HepG2 (cell line): Measurements from ENCODE around the gene TMEM236. TPM values are rescaled to one million over a fixed set of nuclear protein-coding genes. Genes with fewer than 3 reads are reported as not detected.

Experiments used
- ATAC-seq: fragments of 200-7000 bp; cut with Tn5 transposase; 3 replicates; pipeline ENCODE4 v1.9.1; 2020; ENCODE audit warnings: mild to moderate bottlenecking, moderate library complexity
- BruUV-seq: library from RNA; stranded (reverse); fragments of 400-500 nt; replicated peaks from 2 replicates; lab custom pipeline; 2021; lab: Mats Ljungman, UMichigan
- CTCF ChIA-PET: fragments of 300-600 bp; formaldehyde crosslinking; extraction: SDS; loops from one replicate; lab custom pipeline; 2021; ENCODE audit warnings: low total read pairs, inconsistent platforms, low intra/inter-chr PET ratio; lab: Yijun Ruan, JAX
- POLR2A ChIA-PET: fragments of 350-600 bp; sonication (Branson Sonifier 250); formaldehyde crosslinking; loops from one replicate; lab custom pipeline; 2020; ENCODE audit warnings: antibody characterized with exemption, inconsistent platforms; lab: Yijun Ruan, JAX
- DNase-seq: peaks from one replicate; pipeline ENCODE4 v3.0.0-alpha.2; 2015; ENCODE audit warnings: low spot score
- FAIRE-seq: peaks from 3 replicates; lab custom pipeline; 2011; peaks lifted over from hg19 to GRCh38; lab: Jason Lieb, UNC
- H2AFZ ChIP-seq: one replicate; pipeline ENCODE4 v1.6.1; 2011; ENCODE audit warnings: low read length, inconsistent platforms
- H3K27ac ChIP-seq: fragments of 300-600 bp; 3 replicates; pipeline ENCODE4 v1.8.0; 2011; ENCODE audit warnings: mixed run types, mild to moderate bottlenecking, mixed read lengths, low read length, inconsistent platforms; ENCODE audit not compliant: insufficient read depth; ENCODE audit errors: extremely low read length
- H3K27me3 ChIP-seq, 2 experiments: fragments of 200-600 bp in 1 of 2; 2 replicates in 1 of 2; 3 replicates in 1 of 2; pipeline versions ENCODE4 v1.6.0 to v1.8.0; 2011; ENCODE audit warnings: low read length in 2 of 2, mild to moderate bottlenecking in 2 of 2, moderate library complexity in 2 of 2, inconsistent platforms in 1 of 2; ENCODE audit not compliant: insufficient read depth in 2 of 2, control insufficient read depth in 1 of 2
- H3K36me3 ChIP-seq, 2 experiments: fragments of 200-600 bp in 1 of 2; replicated peaks in 1 of 2; 2 replicates in 1 of 2; 3 replicates in 1 of 2; pipeline versions ENCODE4 v1.5.1 to v1.8.0; 2011; ENCODE audit warnings: low read length in 2 of 2, inconsistent platforms in 1 of 2; ENCODE audit not compliant: insufficient read depth in 2 of 2, control insufficient read depth in 1 of 2
- H3K4me1 ChIP-seq: 2 replicates; pipeline ENCODE4 v1.5.1; 2012; ENCODE audit warnings: low read length, inconsistent platforms; ENCODE audit not compliant: insufficient read depth
- H3K4me2 ChIP-seq: 2 replicates; pipeline ENCODE4 v1.6.0; 2011; ENCODE audit warnings: low read depth, low read length, inconsistent platforms
- H3K4me3 ChIP-seq, 3 experiments: fragments of 200-600 bp in 1 of 3; sonication (generic), shearing (Covaris generic) in 1 of 3; replicated peaks in 1 of 3; 2 replicates each; pipeline ENCODE4 v1.5.1; 2011 to 2016; ENCODE audit warnings: low read length in 3 of 3, inconsistent platforms in 2 of 3, low read depth in 2 of 3, mild to moderate bottlenecking in 2 of 3, control low read depth in 1 of 3, mixed read lengths in 1 of 3; ENCODE audit not compliant: insufficient read depth in 1 of 3
- H3K79me2 ChIP-seq: one replicate; pipeline ENCODE4 v1.6.1; 2011; ENCODE audit warnings: low read length, inconsistent platforms; ENCODE audit not compliant: insufficient read depth
- H3K9ac ChIP-seq: 2 replicates; pipeline ENCODE4 v1.6.0; 2011; ENCODE audit warnings: mild to moderate bottlenecking, low read depth, low read length, inconsistent platforms; ENCODE audit not compliant: insufficient read depth
- H3K9me3 ChIP-seq: 2 replicates; pipeline ENCODE4 v1.5.1; 2012; ENCODE audit warnings: mild to moderate bottlenecking, low read length
- H4K20me1 ChIP-seq: 2 replicates; pipeline ENCODE4 v1.6.0; 2011; ENCODE audit warnings: inconsistent platforms, mild to moderate bottlenecking, low read length, moderate library complexity; ENCODE audit not compliant: insufficient read depth
- CCAR2 ChIP-seq: fragments of 200-400 bp; formaldehyde crosslinking; optimal IDR thresholded peaks from 2 replicates; pipeline ENCODE3; 2018; ENCODE audit warnings: low read depth, mild to moderate bottlenecking, low read length, moderate library complexity
- FOXO1 ChIP-seq: sonication (generic); formaldehyde crosslinking; IDR thresholded peaks from 2 replicates; pipeline ENCODE4 v1.4.0; 2020; ENCODE audit warnings: missing genetic modification reagents
- MXD4 ChIP-seq: IDR thresholded peaks from 2 replicates; pipeline ENCODE4 v1.6.1; 2016; ENCODE audit warnings: mild to moderate bottlenecking, missing biosample characterization, missing genetic modification reagents
- ZNF432 ChIP-seq: sonication (generic); formaldehyde crosslinking; IDR thresholded peaks from 2 replicates; pipeline ENCODE4 v1.5.0; 2020; ENCODE audit warnings: missing genetic modification reagents, mild to moderate bottlenecking, borderline replicate concordance
- ZNF546 ChIP-seq: sonication (generic); formaldehyde crosslinking; conservative IDR thresholded peaks from 2 replicates; pipeline ENCODE4 v1.8.1; 2023; ENCODE audit warnings: mild to moderate bottlenecking, missing genetic modification reagents
- ZNF564 ChIP-seq: sonication (generic); formaldehyde crosslinking; IDR thresholded peaks from 2 replicates; pipeline ENCODE4 v1.8.1; 2023; ENCODE audit warnings: mild to moderate bottlenecking, missing genetic modification reagents
- WGBS: methylation state at CpG from one replicate; pipeline ENCODE4 v1.1.6; 2017; ENCODE audit warnings: low lambda C conversion rate; 5-methylcytosine and 5-hydroxymethylcytosine counted together
- in situ Hi-C: cut with HindIII; loops from 2 replicates; pipeline ENCODE4 v1.10.0; 2017; ENCODE audit warnings: low pct_unique_long_range_greater_than_20kb; ENCODE audit not compliant: extremely low pct_ligation_motif_present
- intact Hi-C: fragments of 100-400 bp; cut with micrococcal nuclease; formaldehyde crosslinking; loops from one replicate; pipeline ENCODE4 v1.10.0; 2022; ENCODE audit not compliant: unreplicated experiment
- polyA plus RNA-seq, 8 experiments: library from polyadenylated mRNA; depleted of rRNA in 3 of 8; stranded (reverse) in 7 of 8; unstranded in 1 of 8; fragments of >200 nt; fragmentation: Illumina TruSeq in 4 of 8; extraction: Trizol in 4 of 8; gene quantifications; 2 replicates each; pipeline versions ENCODE4 v1.2.1 to v1.2.3, GENCODE V29; 2011 to 2016; ENCODE audit warnings: low read depth in 4 of 8, missing spikeins in 1 of 8, mixed read lengths in 1 of 8; ENCODE audit not compliant: insufficient read depth in 1 of 8
- total RNA-seq, 5 experiments: library from RNA; depleted of rRNA; stranded (reverse); fragments of >200 nt; fragmentation: Illumina TruSeq; extraction: Trizol; gene quantifications; 2 replicates each; pipeline ENCODE4 v1.2.3, GENCODE V29; 2016; ENCODE audit warnings: low read depth in 1 of 5
- TF ChIP-seq, protein P1 (sequence below): sonication (generic); formaldehyde crosslinking; IDR thresholded peaks from 2 replicates; pipeline ENCODE4 v1.4.0; 2020; ENCODE audit warnings: missing genetic modification reagents
- TF ChIP-seq, protein P2 (sequence below): sonication (generic); formaldehyde crosslinking; IDR thresholded peaks from 2 replicates; pipeline ENCODE4 v1.8.1; 2023; ENCODE audit warnings: missing genetic modification reagents, mild to moderate bottlenecking, borderline replicate concordance
- TF ChIP-seq, protein P3 (sequence below): sonication (generic); formaldehyde crosslinking; IDR thresholded peaks from 2 replicates; pipeline ENCODE4 v1.4.0; 2020; ENCODE audit warnings: mild to moderate bottlenecking, missing genetic modification reagents
- TF ChIP-seq, protein P4 (sequence below): sonication (generic); formaldehyde crosslinking; IDR thresholded peaks from 2 replicates; pipeline ENCODE4 v1.4.0; 2020; ENCODE audit warnings: mild to moderate bottlenecking, missing genetic modification reagents, borderline replicate concordance

TMEM236 gene
- total and polyA plus RNA-seq, 2 of the 13 experiments (the other 11 are each of a cell fraction or from before 2014, with no cell fraction given): 0.04 to 0.08 TPM

DNA sequence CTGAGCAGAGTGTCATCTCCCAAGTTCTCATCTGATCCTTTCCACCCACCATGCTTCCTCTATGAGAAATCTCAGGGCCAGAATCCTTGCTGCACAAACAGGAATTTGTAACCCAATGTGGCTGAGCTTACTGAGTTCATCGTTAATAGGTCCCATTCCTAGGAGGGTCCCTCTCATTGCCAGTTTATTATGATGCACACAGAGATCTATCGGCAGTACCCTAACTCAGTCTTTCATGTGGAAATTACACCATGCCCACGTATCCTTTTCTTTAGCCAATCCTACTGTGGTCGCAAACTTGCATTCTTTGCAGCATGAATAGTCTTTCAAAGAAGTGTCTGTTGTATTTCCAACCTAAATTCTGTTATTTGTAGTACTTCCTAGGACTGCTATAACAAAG lies 12.1 kb downstream of the TMEM236 start:
- in situ Hi-C loops (no loop called here), intact Hi-C loops (no loop called here)
- no peak for ATAC-seq
- H4K20me1 ChIP-seq: no peaks in the 10 kb centered on the region
- H2AFZ ChIP-seq: no peak overlapping the region
- H3K27ac ChIP-seq: no peak overlapping the region
- no peak overlapping the region for H3K9ac ChIP-seq
- DNase-seq: no peak
- no TSS peak for BruUV-seq
- 51% methylated on average over 4 of the region's 4 CpGs for whole genome bisulfite sequencing
- H3K36me3 ChIP-seq: no peaks in the 10 kb centered on the region
- peaks cover 0 to 4% of the 10 kb centered on the region in 2 experiments; a peak in 1 of 5 replicates for H3K27me3 ChIP-seq
- H3K4me3 ChIP-seq: no peak overlapping the region
- ChIA-PET POLR2A (no interaction called here), CTCF (no interaction called here)
- H3K4me1 ChIP-seq: no peaks in the 10 kb centered on the region
- no peaks in the 10 kb centered on the region for H3K9me3 ChIP-seq
- H3K79me2 ChIP-seq: no peaks in the 10 kb centered on the region
- no peak for FAIRE-seq
- no peak overlapping the region for H3K4me2 ChIP-seq
- TF ChIP-seq ZNF564 (CRISPR knock-in tag) (no peak), FOXO1 (CRISPR knock-in tag) (no peak), ZNF432 (CRISPR knock-in tag) (no peak), CCAR2 (no peak), MXD4 (CRISPR knock-in tag) (no peak), ZNF546 (CRISPR knock-in tag) (no peak)
- TF ChIP-seq, protein P1, sequence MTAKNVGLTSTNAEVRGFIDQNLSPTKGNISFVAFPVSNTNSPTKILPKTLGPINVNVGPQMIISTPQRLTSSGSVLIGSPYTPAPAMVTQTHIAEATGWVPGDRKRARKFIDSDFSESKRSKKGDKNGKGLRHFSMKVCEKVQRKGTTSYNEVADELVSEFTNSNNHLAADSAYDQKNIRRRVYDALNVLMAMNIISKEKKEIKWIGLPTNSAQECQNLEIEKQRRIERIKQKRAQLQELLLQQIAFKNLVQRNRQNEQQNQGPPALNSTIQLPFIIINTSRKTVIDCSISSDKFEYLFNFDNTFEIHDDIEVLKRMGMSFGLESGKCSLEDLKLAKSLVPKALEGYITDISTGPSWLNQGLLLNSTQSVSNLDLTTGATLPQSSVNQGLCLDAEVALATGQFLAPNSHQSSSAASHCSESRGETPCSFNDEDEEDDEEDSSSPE (CRISPR knock-in tag): no peak
- TF ChIP-seq, protein P2, sequence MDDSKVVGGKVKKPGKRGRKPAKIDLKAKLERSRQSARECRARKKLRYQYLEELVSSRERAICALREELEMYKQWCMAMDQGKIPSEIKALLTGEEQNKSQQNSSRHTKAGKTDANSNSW (CRISPR knock-in tag): no peak
- TF ChIP-seq, protein P3, sequence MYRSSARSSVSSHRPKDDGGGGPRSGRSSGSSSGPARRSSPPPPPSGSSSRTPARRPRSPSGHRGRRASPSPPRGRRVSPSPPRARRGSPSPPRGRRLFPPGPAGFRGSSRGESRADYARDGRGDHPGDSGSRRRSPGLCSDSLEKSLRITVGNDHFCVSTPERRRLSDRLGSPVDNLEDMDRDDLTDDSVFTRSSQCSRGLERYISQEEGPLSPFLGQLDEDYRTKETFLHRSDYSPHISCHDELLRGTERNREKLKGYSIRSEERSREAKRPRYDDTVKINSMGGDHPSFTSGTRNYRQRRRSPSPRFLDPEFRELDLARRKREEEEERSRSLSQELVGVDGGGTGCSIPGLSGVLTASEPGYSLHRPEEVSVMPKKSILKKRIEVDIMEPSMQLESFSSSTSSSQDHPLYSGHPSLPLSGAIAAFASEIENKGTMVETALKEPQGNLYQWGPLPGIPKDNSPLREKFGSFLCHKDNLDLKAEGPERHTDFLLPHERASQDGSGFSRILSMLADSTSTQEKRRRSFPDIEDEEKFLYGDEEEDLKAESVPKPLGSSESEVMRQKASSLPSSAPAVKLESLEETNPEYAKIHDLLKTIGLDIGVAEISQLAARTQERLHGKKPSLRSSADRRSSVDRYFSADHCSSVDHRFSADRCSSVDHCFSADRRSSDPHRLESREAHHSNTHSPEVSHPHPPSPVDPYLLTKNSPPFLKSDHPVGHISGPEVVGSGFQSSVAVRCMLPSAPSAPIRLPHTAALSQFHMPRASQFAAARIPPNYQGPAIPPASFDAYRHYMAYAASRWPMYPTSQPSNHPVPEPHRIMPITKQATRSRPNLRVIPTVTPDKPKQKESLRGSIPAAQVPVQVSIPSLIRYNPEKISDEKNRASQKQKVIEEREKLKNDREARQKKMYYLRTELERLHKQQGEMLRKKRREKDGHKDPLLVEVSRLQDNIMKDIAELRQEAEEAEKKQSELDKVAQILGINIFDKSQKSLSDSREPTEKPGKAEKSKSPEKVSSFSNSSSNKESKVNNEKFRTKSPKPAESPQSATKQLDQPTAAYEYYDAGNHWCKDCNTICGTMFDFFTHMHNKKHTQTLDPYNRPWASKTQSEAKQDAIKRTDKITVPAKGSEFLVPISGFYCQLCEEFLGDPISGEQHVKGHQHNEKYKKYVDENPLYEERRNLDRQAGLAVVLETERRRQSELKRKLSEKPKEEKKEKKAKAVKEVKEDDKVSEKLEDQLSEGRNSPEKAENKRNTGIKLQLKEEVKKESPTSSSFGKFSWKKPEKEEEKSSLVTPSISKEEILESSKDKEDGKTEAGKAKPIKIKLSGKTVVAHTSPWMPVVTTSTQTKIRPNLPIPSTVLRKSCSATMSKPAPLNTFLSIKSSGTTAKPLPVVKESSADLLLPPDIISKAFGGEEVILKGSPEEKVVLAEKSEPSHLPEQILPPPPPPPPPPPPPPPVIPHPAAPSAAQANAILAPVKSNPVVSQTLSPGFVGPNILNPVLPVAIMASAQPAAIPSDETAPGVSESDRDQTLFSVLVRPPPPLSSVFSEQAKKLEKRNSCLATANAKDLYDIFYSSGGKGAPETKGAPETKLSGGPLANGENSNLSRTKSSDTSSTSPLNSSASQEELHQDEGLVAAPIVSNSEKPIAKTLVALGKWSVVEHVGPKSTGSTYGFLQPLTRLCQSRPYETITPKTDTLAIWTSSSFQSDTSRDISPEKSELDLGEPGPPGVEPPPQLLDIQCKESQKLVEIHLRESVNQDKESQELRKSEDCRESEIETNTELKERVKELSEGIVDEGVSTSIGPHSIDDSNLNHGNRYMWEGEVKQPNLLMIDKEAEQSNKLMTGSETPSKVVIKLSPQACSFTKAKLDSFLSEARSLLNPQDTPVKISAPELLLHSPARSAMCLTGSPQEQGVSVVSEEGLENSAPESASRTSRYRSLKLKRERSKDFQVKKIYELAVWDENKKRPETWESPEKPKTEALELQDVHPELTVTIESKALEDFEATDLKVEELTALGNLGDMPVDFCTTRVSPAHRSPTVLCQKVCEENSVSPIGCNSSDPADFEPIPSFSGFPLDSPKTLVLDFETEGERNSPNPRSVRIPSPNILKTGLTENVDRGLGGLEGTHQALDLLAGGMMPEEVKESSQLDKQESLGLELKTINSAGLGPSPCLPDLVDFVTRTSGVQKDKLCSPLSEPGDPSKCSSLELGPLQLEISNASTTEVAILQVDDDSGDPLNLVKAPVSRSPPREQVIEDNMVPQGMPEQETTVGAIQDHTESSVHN (CRISPR knock-in tag): no peak
- TF ChIP-seq, protein P4, sequence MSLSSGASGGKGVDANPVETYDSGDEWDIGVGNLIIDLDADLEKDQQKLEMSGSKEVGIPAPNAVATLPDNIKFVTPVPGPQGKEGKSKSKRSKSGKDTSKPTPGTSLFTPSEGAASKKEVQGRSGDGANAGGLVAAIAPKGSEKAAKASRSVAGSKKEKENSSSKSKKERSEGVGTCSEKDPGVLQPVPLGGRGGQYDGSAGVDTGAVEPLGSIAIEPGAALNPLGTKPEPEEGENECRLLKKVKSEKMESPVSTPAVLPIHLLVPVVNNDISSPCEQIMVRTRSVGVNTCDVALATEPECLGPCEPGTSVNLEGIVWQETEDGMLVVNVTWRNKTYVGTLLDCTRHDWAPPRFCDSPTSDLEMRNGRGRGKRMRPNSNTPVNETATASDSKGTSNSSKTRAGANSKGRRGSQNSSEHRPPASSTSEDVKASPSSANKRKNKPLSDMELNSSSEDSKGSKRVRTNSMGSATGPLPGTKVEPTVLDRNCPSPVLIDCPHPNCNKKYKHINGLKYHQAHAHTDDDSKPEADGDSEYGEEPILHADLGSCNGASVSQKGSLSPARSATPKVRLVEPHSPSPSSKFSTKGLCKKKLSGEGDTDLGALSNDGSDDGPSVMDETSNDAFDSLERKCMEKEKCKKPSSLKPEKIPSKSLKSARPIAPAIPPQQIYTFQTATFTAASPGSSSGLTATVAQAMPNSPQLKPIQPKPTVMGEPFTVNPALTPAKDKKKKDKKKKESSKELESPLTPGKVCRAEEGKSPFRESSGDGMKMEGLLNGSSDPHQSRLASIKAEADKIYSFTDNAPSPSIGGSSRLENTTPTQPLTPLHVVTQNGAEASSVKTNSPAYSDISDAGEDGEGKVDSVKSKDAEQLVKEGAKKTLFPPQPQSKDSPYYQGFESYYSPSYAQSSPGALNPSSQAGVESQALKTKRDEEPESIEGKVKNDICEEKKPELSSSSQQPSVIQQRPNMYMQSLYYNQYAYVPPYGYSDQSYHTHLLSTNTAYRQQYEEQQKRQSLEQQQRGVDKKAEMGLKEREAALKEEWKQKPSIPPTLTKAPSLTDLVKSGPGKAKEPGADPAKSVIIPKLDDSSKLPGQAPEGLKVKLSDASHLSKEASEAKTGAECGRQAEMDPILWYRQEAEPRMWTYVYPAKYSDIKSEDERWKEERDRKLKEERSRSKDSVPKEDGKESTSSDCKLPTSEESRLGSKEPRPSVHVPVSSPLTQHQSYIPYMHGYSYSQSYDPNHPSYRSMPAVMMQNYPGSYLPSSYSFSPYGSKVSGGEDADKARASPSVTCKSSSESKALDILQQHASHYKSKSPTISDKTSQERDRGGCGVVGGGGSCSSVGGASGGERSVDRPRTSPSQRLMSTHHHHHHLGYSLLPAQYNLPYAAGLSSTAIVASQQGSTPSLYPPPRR (CRISPR knock-in tag): no peak
